Activated CD4-positive, alpha-beta T cell treated with anti-CD3 and anti-CD28 coated beads, Interleukin-2, amount 10 ng/mL, durations not matched to agents 7 days and 5 days (primary cell): ENCODE results near the gene AKT2. TPM values are rescaled to one million over a fixed set of nuclear protein-coding genes. Genes with fewer than 3 reads are reported as not detected.

Source experiments
- CTCF ChIA-PET: fragments of 350-600 bp; sonication (Branson Sonifier 250); formaldehyde crosslinking; loops from one replicate; lab custom pipeline; 2021; ENCODE audit warnings: antibody characterized with exemption; lab: Charles Lee
- POLR2A ChIA-PET: fragments of 350-600 bp; sonication (Branson Sonifier 250); formaldehyde crosslinking; loops from one replicate; lab custom pipeline; 2021; ENCODE audit warnings: antibody characterized with exemption; lab: Charles Lee
- DNase-seq: peaks from one replicate; pipeline ENCODE4 v3.0.0-alpha.2; 2020
- H3K27ac Mint-ChIP-seq: one replicate; pipeline ENCODE4 v1.8.0; 2021; ENCODE audit warnings: mild to moderate bottlenecking, moderate library complexity, mixed read lengths
- H3K27me3 Mint-ChIP-seq: one replicate; pipeline ENCODE4 v1.8.0; 2021; ENCODE audit warnings: mixed read lengths
- H3K36me3 Mint-ChIP-seq: one replicate; pipeline ENCODE4 v1.8.0; 2021; ENCODE audit warnings: low read depth, mixed read lengths
- H3K4me1 Mint-ChIP-seq: one replicate; pipeline ENCODE4 v1.8.0; 2021; ENCODE audit warnings: mixed read lengths
- H3K4me3 Mint-ChIP-seq: one replicate; pipeline ENCODE4 v1.8.0; 2021; ENCODE audit warnings: mild to moderate bottlenecking, moderate library complexity, mixed read lengths
- H3K9me3 Mint-ChIP-seq: one replicate; pipeline ENCODE4 v1.8.0; 2021; ENCODE audit warnings: mixed read lengths
- total RNA-seq, 2 experiments: library from RNA; stranded (reverse); gene quantifications; one replicate each; pipeline ENCODE4 v1.2.3, GENCODE V29; 2021

Gene AKT2
- total RNA-seq, 2 experiments from 2014 or later = 131 to 148 TPM

- Mint-ChIP-seq H3K9me3 (no peaks in the 10 kb centered on the region), H3K4me1 (peaks cover 7% of the 10 kb centered on the region), H3K27me3 (peaks cover 22% of the 10 kb centered on the region), H3K27ac (no peak overlapping the region), H3K4me3 (no peak overlapping the region), H3K36me3 (no peaks in the 10 kb centered on the region)
- CTCF ChIA-PET = no interaction called here
- DNase-seq = no peak
- POLR2A ChIA-PET = no interaction called here
These were observed 71.1 kb downstream of the AKT2 start for GRCh38 chr19:40213882-40214570.

GRCh38 chr19:40213251-40213829 lies 71.8 kb downstream of the AKT2 start:
- Mint-ChIP-seq H3K9me3 (no peaks in the 10 kb centered on the region), H3K27me3 (peaks cover 16% of the 10 kb centered on the region), H3K36me3 (no peaks in the 10 kb centered on the region)

GRCh38 chr19:40210889-40211288 lies 74.3 kb downstream of the AKT2 start:
- Mint-ChIP-seq H3K4me3 (no peak overlapping the region), H3K27me3 (peaks cover 1% of the 10 kb centered on the region), H3K36me3 (no peaks in the 10 kb centered on the region), H3K9me3 (no peaks in the 10 kb centered on the region), H3K27ac (no peak overlapping the region), H3K4me1 (no peaks in the 10 kb centered on the region)
- DNase-seq = no peak
- POLR2A ChIA-PET = no interaction called here
- CTCF ChIA-PET = interaction anchor here (0.6 kb wide), 2 partner anchors 21 to 98 kb away, joined by 3 to 6 read pairs; no protein-coding TSS in a partner anchor

More at GRCh38 chr19:40213251-40213829, 71.8 kb downstream of the AKT2 start:
- no peak for DNase-seq
- ChIA-PET CTCF (no interaction called here), POLR2A (no interaction called here)
- Mint-ChIP-seq H3K4me1 (peaks cover 5% of the 10 kb centered on the region), H3K27ac (no peak overlapping the region), H3K4me3 (no peak overlapping the region)

- no peak overlapping the region for H3K27ac Mint-ChIP-seq
- H3K4me1 Mint-ChIP-seq = no peaks in the 10 kb centered on the region
- H3K36me3 Mint-ChIP-seq = no peaks in the 10 kb centered on the region
- CTCF ChIA-PET = no interaction called here
- H3K27me3 Mint-ChIP-seq = no peaks in the 10 kb centered on the region
- POLR2A ChIA-PET = no interaction called here
- H3K4me3 Mint-ChIP-seq = no peak overlapping the region
- no peak for DNase-seq
- H3K9me3 Mint-ChIP-seq = no peaks in the 10 kb centered on the region
These were observed 76.5 kb downstream of the AKT2 start for GRCh38 chr19:40208602-40209001.

- CTCF ChIA-PET = interaction anchor here (0.8 to 1.4 kb wide), 2 partner anchors 12 to 16 kb away, joined by 3 to 5 read pairs; no protein-coding TSS in a partner anchor
- POLR2A ChIA-PET = no interaction called here
- DNase-seq = no peak
- Mint-ChIP-seq H3K27ac (no peak overlapping the region), H3K36me3 (no peaks in the 10 kb centered on the region), H3K4me3 (no peak overlapping the region), H3K27me3 (no peaks in the 10 kb centered on the region), H3K9me3 (no peaks in the 10 kb centered on the region), H3K4me1 (no peaks in the 10 kb centered on the region)
These were observed 79.4 kb downstream of the AKT2 start for GRCh38 chr19:40205760-40206159.

- Mint-ChIP-seq H3K4me1 (no peaks in the 10 kb centered on the region), H3K36me3 (no peaks in the 10 kb centered on the region), H3K4me3 (no peak overlapping the region), H3K27ac (no peak overlapping the region), H3K27me3 (no peaks in the 10 kb centered on the region), H3K9me3 (no peaks in the 10 kb centered on the region)
- CTCF ChIA-PET = no interaction called here
- DNase-seq = no peak
- POLR2A ChIA-PET = no interaction called here
These were observed 80.8 kb downstream of the AKT2 start for GRCh38 chr19:40204381-40204780.

GRCh38 chr19:40200341-40201099 lies 84.6 kb downstream of the AKT2 start:
- H3K4me3 Mint-ChIP-seq = no peak overlapping the region
- CTCF ChIA-PET = no interaction called here
- H3K4me1 Mint-ChIP-seq = no peaks in the 10 kb centered on the region
- DNase-seq = no peak
- H3K36me3 Mint-ChIP-seq = no peaks in the 10 kb centered on the region
- no peaks in the 10 kb centered on the region for H3K9me3 Mint-ChIP-seq
- no peak overlapping the region for H3K27ac Mint-ChIP-seq
- POLR2A ChIA-PET = no interaction called here
- H3K27me3 Mint-ChIP-seq = no peaks in the 10 kb centered on the region

GRCh38 chr19:40198272-40198990 lies 86.7 kb downstream of the AKT2 start:
- ChIA-PET CTCF (no interaction called here), POLR2A (no interaction called here)
- Mint-ChIP-seq H3K27ac (no peak overlapping the region), H3K36me3 (no peaks in the 10 kb centered on the region), H3K4me1 (peaks cover 10% of the 10 kb centered on the region), H3K9me3 (no peaks in the 10 kb centered on the region), H3K27me3 (no peaks in the 10 kb centered on the region), H3K4me3 (no peak overlapping the region)
- no peak for DNase-seq

- H3K4me1 Mint-ChIP-seq = peaks cover 28% of the 10 kb centered on the region
- POLR2A ChIA-PET = no interaction called here
- H3K36me3 Mint-ChIP-seq = no peaks in the 10 kb centered on the region
- no peaks in the 10 kb centered on the region for H3K27me3 Mint-ChIP-seq
- CTCF ChIA-PET = no interaction called here
- H3K9me3 Mint-ChIP-seq = no peaks in the 10 kb centered on the region
- no peak overlapping the region for H3K4me3 Mint-ChIP-seq
- no peak for DNase-seq
- H3K27ac Mint-ChIP-seq = no peak overlapping the region
These were observed 91.6 kb downstream of the AKT2 start for GRCh38 chr19:40193587-40193849.

- H3K4me1 Mint-ChIP-seq = peaks cover 29% of the 10 kb centered on the region
- H3K27ac Mint-ChIP-seq = no peak overlapping the region
- H3K4me3 Mint-ChIP-seq = peak overlapping the region; percentile 58
- H3K36me3 Mint-ChIP-seq = no peaks in the 10 kb centered on the region
- DNase-seq = no peak
- H3K9me3 Mint-ChIP-seq = no peaks in the 10 kb centered on the region
- H3K27me3 Mint-ChIP-seq = no peaks in the 10 kb centered on the region
- CTCF ChIA-PET = no interaction called here
- POLR2A ChIA-PET = no interaction called here
These were observed 92.2 kb downstream of the AKT2 start for GRCh38 chr19:40192758-40193586.

- Mint-ChIP-seq H3K27ac (no peak overlapping the region), H3K36me3 (no peaks in the 10 kb centered on the region), H3K27me3 (no peaks in the 10 kb centered on the region), H3K4me1 (peaks cover 29% of the 10 kb centered on the region), H3K4me3 (peak overlapping the region; percentile 58), H3K9me3 (no peaks in the 10 kb centered on the region)
- POLR2A ChIA-PET = no interaction called here
- CTCF ChIA-PET = interaction anchor here (0.6 kb wide), 1 partner anchor 358 kb away, joined by 3 read pairs; no protein-coding TSS in a partner anchor
- peak; percentile 29 for DNase-seq
These were observed 93.1 kb downstream of the AKT2 start for GRCh38 chr19:40191836-40192646.
